ENCODE data around the gene SPEM1. TPM values are rescaled to one million over a fixed set of nuclear protein-coding genes. Genes with fewer than 3 reads are reported as not detected.

Gene SPEM1
- total RNA-seq, 2 donors from 2014 or later = not detected

DNA sequence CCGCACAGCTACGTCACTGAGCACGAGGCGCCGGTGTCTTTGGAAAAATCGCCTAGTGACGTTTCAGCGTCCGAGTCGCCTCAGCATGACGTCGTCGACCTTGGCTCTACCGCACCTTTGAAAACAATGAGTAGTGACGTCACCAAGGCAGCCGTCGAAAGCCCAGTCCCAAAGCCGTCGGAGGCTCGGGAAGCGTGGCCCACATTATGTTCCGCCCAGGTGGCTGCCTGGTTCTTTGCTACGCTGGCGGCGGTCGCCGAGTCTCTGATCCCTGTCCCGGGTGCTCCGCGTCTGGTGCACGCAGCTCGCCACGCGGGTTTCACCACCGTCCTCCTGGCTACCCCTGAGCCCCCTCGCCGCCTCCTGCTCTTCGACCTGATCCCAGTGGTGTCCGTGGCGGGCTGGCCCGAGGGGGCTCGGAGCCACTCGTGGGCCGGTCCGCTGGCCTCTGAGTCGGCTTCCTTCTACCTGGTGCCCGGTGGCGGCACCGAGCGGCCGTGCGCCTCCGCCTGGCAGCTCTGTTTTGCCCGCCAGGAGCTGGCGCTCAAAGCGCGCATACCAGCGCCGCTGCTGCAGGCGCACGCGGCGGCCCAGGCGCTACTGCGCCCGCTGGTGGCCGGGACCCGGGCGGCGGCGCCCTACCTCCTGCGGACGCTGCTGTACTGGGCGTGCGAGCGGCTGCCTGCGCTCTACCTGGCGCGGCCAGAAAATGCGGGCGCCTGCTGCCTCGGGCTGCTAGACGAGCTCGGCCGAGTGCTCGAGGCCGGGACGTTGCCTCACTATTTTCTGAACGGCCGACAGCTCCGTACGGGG, 16.6 kb downstream of the SPEM1 start:
- intact Hi-C loops (cut with DNase I, micrococcal nuclease) = loop anchor here in 1 of 2 donors (10.0 kb wide), 1 partner anchor 82 kb away; the partner anchor contains the start of genes KCTD11 and TMEM95
- DNase-seq (peak; percentile 74 to 87), ATAC-seq (peak; percentile 72)

DNA sequence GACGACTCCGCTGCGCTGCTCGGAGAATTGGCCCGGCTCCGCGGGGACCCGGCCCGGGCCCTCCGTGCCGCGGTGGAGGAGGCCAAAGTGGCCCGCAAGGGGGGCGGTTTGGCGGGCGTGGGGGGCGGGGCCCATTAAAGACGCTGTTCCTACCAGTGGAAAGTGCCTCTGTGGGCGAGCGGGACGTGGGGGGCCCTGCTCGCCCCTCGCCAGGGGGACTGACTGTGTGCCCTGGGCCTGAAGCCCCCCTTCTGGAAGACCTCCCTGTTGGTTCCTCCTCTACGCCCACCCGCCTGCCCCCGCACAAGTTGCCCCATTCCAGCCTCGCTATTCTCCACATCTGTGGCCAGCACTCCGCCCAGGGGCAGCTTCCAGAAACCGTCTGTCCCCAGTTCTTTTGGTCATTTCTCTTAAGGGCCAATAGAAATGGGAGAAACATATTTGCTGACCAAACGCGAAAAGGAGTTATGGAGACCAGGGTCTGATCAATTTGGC, 17.3 kb downstream of the SPEM1 start:
- intact Hi-C loops (cut with DNase I, micrococcal nuclease) = loop anchor here in 1 of 2 donors (10.0 kb wide), 1 partner anchor 83 kb away; the partner anchor contains the start of genes KCTD11 and TMEM95
- ATAC-seq (no peak), DNase-seq (no peak)

DNA sequence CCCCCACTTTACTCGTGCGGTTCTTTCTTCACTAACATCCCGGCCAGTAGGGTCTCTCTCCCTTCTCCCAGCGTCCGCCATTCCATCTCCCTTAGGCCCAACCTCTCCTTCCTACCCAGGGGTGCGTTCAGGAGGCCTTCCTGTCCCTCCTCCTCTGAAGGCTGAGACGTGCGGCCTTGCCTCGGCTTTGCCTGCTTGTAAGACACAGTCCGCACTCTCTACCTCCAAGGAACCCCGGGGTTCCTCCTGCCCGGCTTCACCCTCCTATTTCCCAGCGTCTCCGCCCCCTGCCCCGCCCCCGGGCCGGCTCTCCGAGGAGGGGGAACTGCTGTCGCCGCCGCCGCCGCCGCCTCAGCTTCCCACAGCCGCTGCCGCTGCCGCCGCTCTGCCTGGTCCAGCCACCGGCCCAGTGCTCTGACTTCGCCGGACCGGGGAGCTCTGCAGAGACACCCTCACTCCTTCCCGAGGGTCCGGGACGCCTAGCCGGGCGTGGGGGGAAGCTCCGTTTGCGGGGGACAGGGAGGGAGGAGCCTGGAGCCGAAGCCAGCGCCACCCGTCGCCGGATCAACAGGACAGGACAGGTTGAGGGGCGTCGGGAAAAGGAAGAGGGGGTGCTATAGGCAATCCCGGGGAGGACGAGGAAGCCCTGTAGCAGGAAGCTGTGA, 18.0 kb downstream of the SPEM1 start:
- intact Hi-C loops (cut with DNase I, micrococcal nuclease) = loop anchor here in 1 of 2 donors (10.0 kb wide), 1 partner anchor 83 kb away; the partner anchor contains the start of genes KCTD11 and TMEM95
- DNase-seq = peak; percentile 54 to 66
- no peak for ATAC-seq

DNA sequence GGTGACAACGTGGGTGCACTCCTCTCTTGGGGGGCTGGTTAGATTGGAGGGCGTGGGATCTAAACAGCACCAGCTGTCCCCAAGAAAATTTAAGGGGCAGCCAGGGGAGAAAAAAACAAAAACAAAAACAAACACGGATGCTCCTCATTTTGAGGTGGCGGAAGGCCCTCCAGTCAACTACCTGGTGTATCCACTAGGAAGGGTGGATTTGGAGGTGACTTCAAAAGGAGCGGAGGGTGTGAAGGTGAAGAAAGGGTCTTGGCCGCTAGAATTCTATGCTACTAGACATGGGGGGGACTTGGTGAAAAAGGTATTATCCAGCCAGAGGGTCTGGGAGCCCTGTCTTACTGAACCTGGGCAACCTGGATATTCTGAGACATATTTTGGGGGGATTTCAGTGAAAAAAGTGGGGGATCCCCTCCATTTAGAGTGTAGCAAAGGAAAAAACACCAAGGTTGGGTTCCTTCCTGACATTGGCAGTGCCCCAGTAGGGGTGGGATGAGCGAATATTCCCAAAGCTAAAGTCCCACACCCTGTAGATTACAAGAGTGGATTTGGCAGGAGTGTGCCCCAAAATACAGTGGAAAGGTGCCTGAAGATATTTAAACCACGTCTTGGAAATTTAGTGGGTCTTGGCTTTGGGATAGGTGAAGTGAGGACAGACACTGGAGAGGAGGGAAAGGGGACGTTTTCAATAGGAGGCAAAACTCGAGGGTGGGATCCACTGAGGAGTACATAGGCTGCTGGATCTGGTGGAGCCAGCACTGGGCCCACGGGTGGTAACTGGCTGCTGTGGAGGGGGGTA, 18.7 kb downstream of the SPEM1 start:
- intact Hi-C loops (cut with DNase I, micrococcal nuclease) = loop anchor here in 1 of 2 donors (10.0 kb wide), 1 partner anchor 84 kb away; the partner anchor contains the start of genes KCTD11 and TMEM95
- no peak for DNase-seq
- ATAC-seq = no peak

DNA sequence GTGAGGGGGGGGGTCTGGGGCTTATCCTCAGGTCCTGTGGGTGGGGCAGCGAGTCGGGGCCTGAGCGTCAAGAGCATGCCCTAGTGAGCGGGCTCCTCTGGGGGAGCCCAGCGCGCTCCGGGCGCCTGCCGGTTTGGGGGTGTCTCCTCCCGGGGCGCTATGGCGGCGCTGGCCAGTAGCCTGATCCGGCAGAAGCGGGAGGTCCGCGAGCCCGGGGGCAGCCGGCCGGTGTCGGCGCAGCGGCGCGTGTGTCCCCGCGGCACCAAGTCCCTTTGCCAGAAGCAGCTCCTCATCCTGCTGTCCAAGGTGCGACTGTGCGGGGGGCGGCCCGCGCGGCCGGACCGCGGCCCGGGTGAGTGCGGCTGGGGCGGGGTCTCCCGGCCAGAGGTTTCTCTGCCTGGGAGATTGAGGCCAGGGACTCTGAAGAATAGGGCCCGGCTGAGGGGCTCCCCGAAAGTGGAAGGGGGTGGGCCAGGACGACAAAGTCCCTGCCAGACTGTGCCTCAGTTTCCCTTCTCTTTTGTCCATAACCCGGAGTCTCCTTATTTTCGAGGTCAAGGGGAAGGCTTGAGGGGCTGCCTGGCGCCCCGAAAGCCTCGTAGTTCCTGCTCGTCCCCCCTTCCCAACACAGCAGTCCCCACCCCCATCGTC, 19.5 kb downstream of the SPEM1 start, which contains the start of gene FGF11:
FGF11 (plus strand) TSS at position 51 of the 651 bp plus-strand sequence; CDS start at position 160, 109 bp downstream.
- intact Hi-C loops (cut with DNase I, micrococcal nuclease) = loop anchor here in 1 of 2 donors (10.0 kb wide), 1 partner anchor 85 kb away; the partner anchor contains the start of genes KCTD11 and TMEM95
- DNase-seq (no peak), ATAC-seq (no peak)

DNA sequence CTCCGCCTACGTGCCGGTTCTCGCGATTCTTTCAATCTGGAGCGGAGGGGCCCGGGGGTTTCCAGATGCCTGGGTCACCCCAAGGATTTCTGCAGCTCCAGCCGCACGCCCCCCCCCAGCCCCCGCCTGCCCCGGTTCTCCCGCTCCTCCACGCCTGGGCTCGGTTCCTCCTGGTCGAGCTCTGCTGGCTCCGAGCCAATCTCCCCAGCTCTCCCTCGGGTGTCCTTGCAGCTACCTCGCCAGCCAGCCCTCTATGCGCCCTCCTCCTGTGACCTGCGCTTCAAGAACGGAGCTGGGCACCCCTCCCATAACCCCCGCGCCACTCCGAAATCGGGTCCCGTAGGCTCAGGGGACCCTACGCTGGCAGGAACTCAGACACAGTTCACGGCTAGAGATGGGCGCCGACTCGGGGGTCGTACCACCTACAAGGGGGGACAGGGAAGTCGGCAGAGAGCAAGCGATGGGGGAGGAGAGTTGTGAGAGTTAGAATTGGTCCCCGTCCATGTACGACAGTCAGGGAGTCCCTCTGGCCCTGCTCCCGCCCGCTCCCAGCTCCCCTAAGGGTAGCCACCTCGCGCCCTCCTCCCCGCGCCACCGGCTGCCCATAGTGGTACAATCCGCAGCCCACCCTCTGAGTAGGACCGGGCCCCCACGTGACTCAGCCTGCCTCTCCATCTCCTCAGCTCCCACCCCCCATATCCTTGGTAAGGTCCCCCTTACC, 20.1 kb downstream of the SPEM1 start:
- DNase-seq (peak; percentile 60 to 68), ATAC-seq (no peak)
- intact Hi-C loops (cut with DNase I, micrococcal nuclease) = no loop called here

DNA sequence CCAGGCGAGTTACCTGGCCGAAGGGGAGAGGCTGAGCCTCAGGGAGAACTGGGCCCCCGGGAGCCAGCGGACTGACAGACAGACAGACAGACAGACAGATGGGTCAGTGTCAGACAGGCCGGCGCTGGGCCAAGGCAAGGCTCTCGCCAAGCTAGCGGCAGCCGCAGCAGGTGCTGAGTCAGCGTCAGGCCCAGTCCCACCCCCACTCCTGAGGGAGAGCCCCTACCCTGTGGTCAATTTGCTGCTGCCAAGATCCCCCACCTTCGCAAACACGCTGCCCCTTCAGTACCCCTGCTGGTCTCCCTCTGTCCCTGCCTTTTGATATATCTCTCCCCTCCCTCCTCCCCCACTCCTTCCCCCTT, 20.7 kb downstream of the SPEM1 start:
- intact Hi-C loops (cut with DNase I, micrococcal nuclease) = no loop called here
- peak in 1 of 2 donors; percentile 27 for DNase-seq
- ATAC-seq = no peak

DNA sequence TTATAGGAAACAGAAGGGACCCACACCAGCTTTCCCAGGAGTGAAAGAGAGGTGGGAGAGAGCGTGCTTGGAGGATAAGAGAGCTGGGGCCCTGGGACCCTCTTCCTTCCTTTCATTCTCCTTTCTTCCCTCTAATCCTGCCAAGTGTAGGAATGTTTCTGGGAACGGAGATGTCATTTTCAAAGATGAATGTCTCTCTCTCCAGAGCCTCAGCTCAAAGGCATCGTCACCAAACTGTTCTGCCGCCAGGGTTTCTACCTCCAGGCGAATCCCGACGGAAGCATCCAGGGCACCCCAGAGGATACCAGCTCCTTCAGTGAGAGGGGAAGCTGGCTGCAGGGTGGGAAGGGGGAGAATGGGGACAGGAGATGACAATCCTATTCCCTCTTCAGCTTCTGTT, 21.1 kb downstream of the SPEM1 start:
- ATAC-seq (no peak), DNase-seq (no peak)
- intact Hi-C loops (cut with DNase I, micrococcal nuclease) = no loop called here

DNA sequence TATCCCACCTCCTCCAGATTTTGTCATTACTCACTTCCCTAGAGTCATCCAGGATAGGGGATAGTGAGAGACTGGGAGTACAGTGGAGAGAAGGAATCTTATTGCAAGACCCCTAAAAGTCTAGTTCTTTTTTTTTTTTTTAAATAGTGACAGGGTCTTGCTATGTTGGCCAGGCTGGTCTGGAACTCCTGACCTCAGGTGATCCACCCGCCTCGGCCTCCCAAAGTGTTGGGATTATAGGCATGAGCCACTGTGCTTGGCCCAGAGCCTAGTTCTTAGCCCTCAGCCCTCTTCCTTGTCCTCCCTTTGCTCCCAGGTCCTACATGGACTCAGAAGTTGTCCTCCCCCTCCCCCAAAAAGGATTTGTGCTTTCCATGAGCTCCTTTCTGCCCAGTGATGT, 22.0 kb downstream of the SPEM1 start:
- ATAC-seq (no peak), DNase-seq (no peak)
- intact Hi-C loops (cut with DNase I, micrococcal nuclease) = no loop called here

DNA sequence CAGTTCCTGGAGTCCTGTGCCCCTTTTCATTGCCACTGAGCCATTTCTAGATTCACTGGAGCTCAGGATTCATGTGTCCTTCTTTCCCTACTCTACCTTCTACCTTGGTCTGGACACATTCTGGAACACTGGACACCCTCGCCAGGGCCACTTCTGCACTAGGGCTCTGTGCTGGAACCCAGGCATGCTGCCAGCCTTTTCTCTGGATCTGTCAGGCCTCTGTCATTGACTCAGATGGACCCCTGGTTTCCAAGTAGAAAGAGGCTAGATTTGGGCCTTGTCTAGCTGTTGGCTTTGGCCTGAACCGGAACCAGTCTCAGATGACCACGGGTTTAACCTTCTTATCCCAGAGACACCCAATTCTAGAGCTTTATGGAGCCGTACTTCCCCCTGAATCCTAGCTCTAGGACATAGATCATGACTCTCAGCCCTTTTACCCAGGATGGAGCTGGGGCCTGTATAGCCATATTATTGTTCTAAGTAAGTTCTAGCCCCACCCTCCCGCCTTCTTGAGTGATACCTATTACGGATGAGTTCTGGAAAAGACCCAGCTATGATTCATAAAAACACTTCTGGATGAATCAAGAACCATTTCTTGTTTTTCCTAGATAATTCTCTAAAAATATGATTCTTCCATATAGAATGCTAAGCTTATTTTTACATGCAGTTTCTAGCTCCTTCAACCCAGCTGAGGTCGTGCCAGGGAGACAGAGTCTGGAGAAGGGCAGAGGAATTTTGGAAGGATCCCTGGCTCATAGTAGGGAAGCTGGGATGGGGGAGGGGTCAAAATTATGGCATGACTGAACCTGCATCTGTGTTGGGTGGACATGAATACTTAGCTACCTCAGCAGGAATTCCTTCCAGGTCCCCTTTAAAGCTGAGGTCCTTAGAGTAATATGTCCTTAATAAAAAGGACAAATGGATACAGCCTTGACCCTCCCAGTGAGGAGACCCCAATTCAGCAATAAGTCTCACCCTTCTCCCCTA, 23.7 kb downstream of the SPEM1 start:
- DNase-seq (no peak), ATAC-seq (no peak)
- intact Hi-C loops (cut with DNase I, micrococcal nuclease) = no loop called here

DNA sequence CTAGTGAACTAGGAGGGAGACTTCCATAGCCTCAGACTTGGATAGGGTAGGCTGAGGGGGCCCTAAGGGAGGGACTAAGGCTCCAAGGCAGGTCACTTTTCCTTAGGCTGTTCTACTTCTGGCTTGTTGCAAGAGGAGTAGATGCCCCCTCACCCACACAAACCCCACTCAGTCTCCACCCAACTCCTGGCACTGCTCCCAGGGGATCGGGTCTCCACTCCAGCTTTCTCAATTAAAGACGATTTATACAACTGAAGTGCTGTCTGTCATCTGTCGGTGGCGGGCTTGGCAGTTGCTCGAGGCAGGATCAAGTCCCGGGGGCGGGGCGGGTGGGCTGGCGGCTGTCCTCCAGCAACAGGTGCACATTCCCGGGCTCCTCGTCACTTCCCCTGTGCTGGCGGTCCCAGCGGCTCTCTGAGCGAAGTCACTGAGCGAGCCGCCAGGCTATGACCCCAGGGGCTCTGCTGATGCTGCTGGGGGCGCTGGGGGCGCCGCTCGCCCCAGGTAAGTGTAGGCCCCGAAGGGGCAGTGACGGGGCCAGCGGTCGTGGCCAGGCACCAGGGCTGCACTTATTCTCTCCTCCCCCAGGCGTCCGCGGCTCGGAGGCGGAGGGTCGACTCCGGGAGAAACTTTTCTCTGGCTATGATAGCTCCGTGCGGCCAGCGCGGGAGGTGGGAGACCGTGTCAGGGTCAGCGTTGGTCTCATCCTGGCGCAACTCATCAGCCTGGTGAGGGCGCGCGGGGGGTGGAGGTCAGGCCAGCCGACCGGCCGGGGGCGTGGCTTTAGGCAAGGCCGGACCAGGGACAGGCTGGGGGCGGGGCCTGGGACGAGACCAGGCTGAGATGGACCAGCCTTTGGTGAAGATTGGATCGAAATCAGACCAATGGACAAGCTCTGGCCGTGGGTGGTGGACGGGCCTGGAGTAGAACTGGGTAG, 24.8 kb downstream of the SPEM1 start, which contains the start of gene CHRNB1:
CHRNB1 (plus strand) TSS at position 380 of the 937 bp plus-strand sequence; CDS start at position 447, 67 bp downstream.
- intact Hi-C loops (cut with DNase I, micrococcal nuclease) = no loop called here
- ATAC-seq (peak; percentile 84), DNase-seq (peak; percentile 84 to 87)

DNA sequence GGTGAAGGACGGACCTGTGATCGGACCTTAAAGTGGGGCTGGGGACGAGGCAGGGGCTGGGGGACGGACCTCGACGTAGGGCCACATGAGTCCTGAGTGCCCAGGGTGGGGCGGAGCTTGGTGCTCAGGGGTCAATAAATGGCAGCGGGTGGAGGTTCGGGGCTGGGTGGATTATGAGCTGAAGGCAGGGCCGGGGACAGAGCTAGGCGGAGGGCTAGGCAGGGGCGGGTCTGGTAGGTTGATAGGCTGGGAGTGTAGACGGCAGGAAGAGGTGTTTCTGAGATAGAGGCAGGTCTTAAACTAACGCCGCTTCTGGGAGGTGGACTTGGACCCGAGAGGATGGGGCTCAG, 25.5 kb downstream of the SPEM1 start:
- intact Hi-C loops (cut with DNase I, micrococcal nuclease) = no loop called here
- ATAC-seq = peak; percentile 94
- peak; percentile 86 to 92 for DNase-seq

DNA sequence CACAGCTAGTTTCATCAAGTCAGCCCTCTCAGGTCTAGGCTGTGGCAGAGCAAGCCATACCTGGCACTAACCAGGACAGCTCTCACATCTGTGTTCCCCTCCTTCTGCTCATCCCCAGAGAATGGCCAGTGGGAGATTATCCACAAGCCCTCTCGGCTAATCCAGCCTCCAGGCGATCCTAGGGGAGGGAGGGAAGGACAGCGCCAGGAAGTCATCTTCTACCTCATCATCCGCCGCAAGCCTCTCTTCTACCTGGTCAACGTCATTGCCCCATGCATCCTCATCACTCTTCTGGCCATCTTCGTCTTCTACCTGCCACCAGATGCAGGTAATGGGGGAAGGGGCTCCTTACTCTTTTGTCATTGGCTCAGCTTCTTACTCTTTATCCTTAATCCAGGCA, 28.3 kb downstream of the SPEM1 start:
- DNase-seq = no peak
- ATAC-seq = no peak
- intact Hi-C loops (cut with DNase I, micrococcal nuclease) = no loop called here

DNA sequence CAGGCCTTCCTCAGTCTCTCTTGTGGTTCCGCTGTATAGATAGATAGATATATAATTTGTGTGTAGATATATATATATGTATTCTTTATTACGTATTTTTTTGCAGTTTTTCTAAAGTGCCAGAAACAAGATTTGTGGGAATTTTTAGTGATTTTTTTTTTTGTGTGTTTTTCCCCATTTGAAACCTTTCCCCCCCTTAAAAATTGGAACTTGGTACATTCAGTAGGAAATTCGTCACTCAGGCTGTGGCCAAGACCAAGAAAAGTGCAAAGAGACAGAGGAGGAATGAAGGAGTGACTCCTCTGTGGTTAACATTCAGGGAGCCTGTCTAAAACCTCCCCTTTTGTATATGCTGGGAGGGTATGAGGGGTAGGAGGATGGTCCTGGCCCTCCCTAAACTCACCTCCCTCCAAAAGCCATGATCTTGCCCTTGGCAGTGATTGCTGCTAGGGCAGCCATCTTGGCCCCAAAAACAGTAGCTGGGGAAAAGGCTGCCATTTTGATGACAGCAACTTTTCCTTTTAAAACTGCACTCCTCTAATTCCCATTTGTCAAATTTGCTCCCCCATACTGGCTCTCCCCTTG, 39.9 kb downstream of the SPEM1 start:
- DNase-seq (no peak), ATAC-seq (no peak)
- intact Hi-C loops (cut with DNase I, micrococcal nuclease) = no loop called here
